ENCODE results near the gene ELOVL5. TPM values are rescaled to one million over a fixed set of nuclear protein-coding genes. Genes with fewer than 3 reads are reported as not detected.

Gene ELOVL5
- total RNA-seq, 2 experiments from 2014 or later = 113 to 117 TPM

- H3K36me3 Mint-ChIP-seq = peaks cover 43% of the 10 kb centered on the region
- DNase-seq (no peak), ATAC-seq (peak; percentile 49)
- peak overlapping the region; percentile 24 for H3K27ac Mint-ChIP-seq
- H3K4me3 Mint-ChIP-seq = no peak overlapping the region
- CTCF ChIA-PET = interaction anchor here (1.0 to 1.6 kb wide), 4 partner anchors 10 to 198 kb away, joined by 3 to 5 read pairs (median 3); no protein-coding TSS in a partner anchor
- H3K27me3 Mint-ChIP-seq = no peaks in the 10 kb centered on the region
- H3K9me3 Mint-ChIP-seq (ENCODE audit: low read depth) = no peaks in the 10 kb centered on the region
- peaks cover 40% of the 10 kb centered on the region for H3K4me1 Mint-ChIP-seq
Measured at GRCh38 chr6:53284901-53285300, 63.8 kb downstream of the ELOVL5 start.

- no peak overlapping the region for H3K27ac Mint-ChIP-seq
- H3K9me3 Mint-ChIP-seq (ENCODE audit: low read depth) = no peaks in the 10 kb centered on the region
- no peak for ATAC-seq
- H3K36me3 Mint-ChIP-seq = peaks cover 46% of the 10 kb centered on the region
- no peaks in the 10 kb centered on the region for H3K27me3 Mint-ChIP-seq
- no peak overlapping the region for H3K4me3 Mint-ChIP-seq
- CTCF ChIA-PET = interaction anchor here (0.6 kb wide), 1 partner anchor 129 kb away, joined by 3 read pairs; no protein-coding TSS in a partner anchor
- H3K4me1 Mint-ChIP-seq = peaks cover 40% of the 10 kb centered on the region
- DNase-seq = no peak
Measured at GRCh38 chr6:53282741-53283140, 66.0 kb downstream of the ELOVL5 start.

DNA sequence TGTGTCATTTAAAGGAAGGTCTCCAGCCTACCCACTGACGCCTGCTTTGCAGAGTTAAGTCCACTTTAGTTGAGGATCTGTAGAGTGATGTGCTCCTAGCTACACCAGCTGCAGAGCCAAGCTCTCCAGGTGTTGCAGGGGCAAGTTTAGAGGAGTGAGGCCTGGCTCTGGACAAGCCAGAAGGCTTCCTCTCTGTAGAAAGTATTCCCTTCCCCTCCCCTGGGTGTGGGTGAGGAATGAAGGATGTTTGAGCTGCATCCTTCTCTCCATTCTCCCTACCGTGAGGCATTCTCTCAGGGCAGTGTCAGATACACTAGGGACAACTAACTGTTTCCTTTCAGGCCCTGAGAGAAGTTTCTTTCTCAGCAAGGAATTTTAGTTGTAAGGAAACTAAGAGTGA lies 66.5 kb downstream of the ELOVL5 start:
- peaks cover 40% of the 10 kb centered on the region for H3K4me1 Mint-ChIP-seq
- ATAC-seq = no peak

DNA sequence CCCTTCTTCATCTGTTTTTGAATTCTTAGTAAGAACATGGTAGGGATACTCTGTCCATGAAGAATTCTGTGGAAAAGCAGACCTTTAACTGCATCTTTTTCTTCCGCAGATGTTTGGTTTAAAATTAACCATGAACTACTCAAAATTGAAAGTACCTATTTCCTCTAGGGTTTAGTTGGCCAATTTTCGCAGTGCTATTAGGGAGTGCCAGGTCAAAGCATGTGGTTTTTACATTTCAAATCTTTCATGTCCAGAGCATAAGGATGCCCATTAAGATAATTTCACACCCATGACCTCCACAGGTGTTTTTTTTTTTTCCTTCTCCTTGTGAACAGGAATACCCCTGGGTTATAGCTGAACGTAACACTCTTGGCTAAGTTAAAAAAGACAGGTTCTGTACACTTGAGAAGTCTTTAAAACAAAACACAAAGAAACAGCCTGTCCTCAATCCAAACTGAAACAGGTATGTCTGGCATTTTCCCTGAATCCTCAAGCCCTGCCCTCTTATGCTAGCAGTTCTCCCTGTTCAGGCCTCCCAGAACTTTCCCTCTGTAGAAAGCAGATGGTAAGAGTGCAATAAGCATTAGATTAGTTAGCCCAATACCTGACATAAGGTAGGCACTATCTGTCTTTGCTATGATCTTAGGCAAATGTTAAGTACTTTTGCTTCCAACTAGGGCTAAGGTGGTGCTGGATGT lies 67.1 kb downstream of the ELOVL5 start:
- Mint-ChIP-seq H3K9me3 (ENCODE audit: low read depth) (no peaks in the 10 kb centered on the region), H3K27ac (no peak overlapping the region), H3K36me3 (peaks cover 41% of the 10 kb centered on the region), H3K4me1 (peaks cover 37% of the 10 kb centered on the region), H3K27me3 (no peaks in the 10 kb centered on the region), H3K4me3 (no peak overlapping the region)
- DNase-seq = no peak
- ATAC-seq = no peak
- CTCF ChIA-PET = interaction anchor here (1.3 kb wide), 1 partner anchor 10 kb away, joined by 3 read pairs; no protein-coding TSS in a partner anchor

More for the DNA sequence above, 66.5 kb downstream of the ELOVL5 start:
- H3K4me3 Mint-ChIP-seq = no peak overlapping the region
- CTCF ChIA-PET = no interaction called here
- H3K36me3 Mint-ChIP-seq = peaks cover 44% of the 10 kb centered on the region
- H3K9me3 Mint-ChIP-seq (ENCODE audit: low read depth) = no peaks in the 10 kb centered on the region
- DNase-seq = no peak
- no peak overlapping the region for H3K27ac Mint-ChIP-seq
- H3K27me3 Mint-ChIP-seq = no peaks in the 10 kb centered on the region

DNA sequence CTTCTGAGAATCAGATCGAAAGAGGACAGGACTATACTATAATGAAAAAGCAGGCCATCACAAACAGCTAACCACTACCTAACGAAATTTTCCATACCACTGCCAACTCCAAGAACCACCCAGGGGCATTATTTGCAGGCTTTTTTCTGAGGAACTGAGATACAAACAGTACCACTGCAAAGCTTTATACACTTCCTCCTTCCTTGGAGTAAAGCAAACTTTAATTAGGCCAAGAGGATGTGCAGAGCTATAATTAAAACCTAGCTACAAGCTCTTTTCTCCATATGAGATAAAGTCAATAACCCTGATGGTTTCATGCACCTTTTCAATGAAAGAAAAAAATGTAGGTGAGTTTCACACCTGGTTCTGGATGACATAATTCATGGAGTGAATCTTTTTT lies 68.5 kb downstream of the ELOVL5 start:
- H3K9me3 Mint-ChIP-seq (ENCODE audit: low read depth) = no peaks in the 10 kb centered on the region
- H3K36me3 Mint-ChIP-seq = peaks cover 45% of the 10 kb centered on the region
- ATAC-seq (no peak), DNase-seq (no peak)
- no peaks in the 10 kb centered on the region for H3K27me3 Mint-ChIP-seq
- H3K4me3 Mint-ChIP-seq = no peak overlapping the region
- H3K27ac Mint-ChIP-seq = no peak overlapping the region
- CTCF ChIA-PET = interaction anchor here (0.8 to 1.2 kb wide), 4 partner anchors 21 to 159 kb away, joined by 3 to 4 read pairs (median 3); no protein-coding TSS in a partner anchor
- peaks cover 35% of the 10 kb centered on the region for H3K4me1 Mint-ChIP-seq

DNA sequence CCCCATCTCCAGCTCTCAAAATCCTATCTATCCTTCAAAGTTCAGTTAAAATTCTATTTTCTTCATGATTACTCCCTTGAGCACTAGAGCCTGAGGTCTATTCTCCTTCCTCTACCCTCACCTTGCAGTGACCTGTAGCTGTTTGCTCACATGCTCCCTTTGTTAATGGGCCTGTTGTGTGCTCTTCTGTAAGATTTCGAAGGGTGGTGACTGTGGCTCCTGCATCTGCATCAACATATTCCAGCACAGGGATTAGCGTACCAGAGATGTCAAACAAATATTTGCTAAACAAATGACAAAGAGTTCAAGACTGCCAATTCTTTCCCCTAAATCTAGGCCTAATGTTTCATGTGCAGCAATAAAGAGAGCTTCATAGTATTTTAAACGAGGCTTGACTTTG lies 69.5 kb downstream of the ELOVL5 start:
- Mint-ChIP-seq H3K4me3 (no peak overlapping the region), H3K36me3 (peaks cover 48% of the 10 kb centered on the region), H3K9me3 (ENCODE audit: low read depth) (no peaks in the 10 kb centered on the region), H3K27me3 (no peaks in the 10 kb centered on the region), H3K4me1 (peaks cover 29% of the 10 kb centered on the region), H3K27ac (no peak overlapping the region)
- DNase-seq (no peak), ATAC-seq (no peak)
- CTCF ChIA-PET = interaction anchor here (1.1 to 1.4 kb wide), 4 partner anchors 22 to 160 kb away, joined by 3 read pairs; no protein-coding TSS in a partner anchor

GRCh38 chr6:53273370-53273769 lies 75.4 kb downstream of the ELOVL5 start:
- no peak for DNase-seq
- peaks cover 58% of the 10 kb centered on the region for H3K36me3 Mint-ChIP-seq
- H3K27ac Mint-ChIP-seq = no peak overlapping the region

DNA sequence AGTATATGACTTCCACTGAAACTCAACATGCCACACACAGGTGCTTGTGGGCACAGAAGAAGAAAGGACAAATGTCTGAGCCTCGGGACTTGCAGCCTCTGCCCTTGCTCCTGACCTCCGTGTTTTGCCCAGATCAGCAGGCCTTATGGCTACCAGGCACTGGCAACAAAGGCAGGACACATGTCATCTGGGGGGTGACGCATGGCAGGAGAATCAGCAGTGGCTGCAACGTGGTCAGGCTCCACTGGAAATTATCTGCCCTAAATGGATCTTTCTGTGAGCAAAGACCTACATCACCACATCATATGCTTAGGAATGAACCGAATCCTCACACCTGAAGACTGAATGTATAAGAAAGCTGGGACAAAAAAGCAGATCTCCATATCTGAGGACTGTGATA lies 78.9 kb downstream of the ELOVL5 start:
- peaks cover 68% of the 10 kb centered on the region for H3K36me3 Mint-ChIP-seq
- no peak for ATAC-seq
- no peak overlapping the region for H3K4me3 Mint-ChIP-seq
- H3K4me1 Mint-ChIP-seq = peaks cover 12% of the 10 kb centered on the region
- H3K9me3 Mint-ChIP-seq (ENCODE audit: low read depth) = no peaks in the 10 kb centered on the region
- DNase-seq = no peak
- no peak overlapping the region for H3K27ac Mint-ChIP-seq
- no peaks in the 10 kb centered on the region for H3K27me3 Mint-ChIP-seq
- CTCF ChIA-PET = no interaction called here

More at GRCh38 chr6:53273370-53273769, 75.4 kb downstream of the ELOVL5 start:
- ATAC-seq = no peak
- peaks cover 14% of the 10 kb centered on the region for H3K4me1 Mint-ChIP-seq
- H3K27me3 Mint-ChIP-seq = no peaks in the 10 kb centered on the region
- no peak overlapping the region for H3K4me3 Mint-ChIP-seq
- H3K9me3 Mint-ChIP-seq (ENCODE audit: low read depth) = no peaks in the 10 kb centered on the region
- CTCF ChIA-PET = interaction anchor here (0.7 to 1.1 kb wide), 2 partner anchors 23 to 204 kb away, joined by 4 read pairs; no protein-coding TSS in a partner anchor

GRCh38 chr6:53268858-53269608 lies 79.7 kb downstream of the ELOVL5 start:
- Mint-ChIP-seq H3K4me3 (no peak overlapping the region), H3K27ac (no peak overlapping the region), H3K9me3 (ENCODE audit: low read depth) (no peaks in the 10 kb centered on the region), H3K36me3 (peaks cover 71% of the 10 kb centered on the region), H3K4me1 (peaks cover 12% of the 10 kb centered on the region), H3K27me3 (no peaks in the 10 kb centered on the region)
- no peak for DNase-seq
- CTCF ChIA-PET = no interaction called here
- ATAC-seq = no peak

DNA sequence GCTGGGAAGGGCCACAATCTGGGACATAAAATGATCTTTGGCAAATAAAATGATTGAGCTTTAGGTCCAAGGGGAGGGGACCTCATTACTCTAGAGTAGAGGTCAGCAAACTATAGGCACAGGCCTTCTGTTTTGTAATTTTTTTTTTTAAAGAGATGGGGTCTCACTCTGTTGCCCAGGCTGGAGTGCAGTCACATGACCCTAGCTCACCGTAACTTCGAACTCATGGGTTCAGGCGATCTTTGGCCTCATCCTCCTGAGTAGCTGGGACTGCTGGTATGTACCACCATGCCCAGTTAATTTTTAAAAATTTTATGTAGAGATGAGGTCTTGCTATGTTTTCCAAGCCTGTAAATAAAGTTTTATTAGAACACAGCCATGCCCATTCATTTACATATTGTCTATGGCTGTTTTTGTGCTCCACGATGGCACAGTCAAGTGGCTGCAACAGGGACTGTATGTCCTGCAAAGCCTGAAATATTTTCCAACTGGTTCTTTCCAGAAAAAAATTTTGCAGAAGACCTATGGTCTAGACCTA lies 82.1 kb downstream of the ELOVL5 start:
- CTCF ChIA-PET = no interaction called here
- Mint-ChIP-seq H3K27ac (no peak overlapping the region), H3K4me3 (no peak overlapping the region), H3K27me3 (no peaks in the 10 kb centered on the region), H3K36me3 (peaks cover 68% of the 10 kb centered on the region), H3K4me1 (peaks cover 12% of the 10 kb centered on the region), H3K9me3 (ENCODE audit: low read depth) (no peaks in the 10 kb centered on the region)
- DNase-seq (no peak), ATAC-seq (no peak)

DNA sequence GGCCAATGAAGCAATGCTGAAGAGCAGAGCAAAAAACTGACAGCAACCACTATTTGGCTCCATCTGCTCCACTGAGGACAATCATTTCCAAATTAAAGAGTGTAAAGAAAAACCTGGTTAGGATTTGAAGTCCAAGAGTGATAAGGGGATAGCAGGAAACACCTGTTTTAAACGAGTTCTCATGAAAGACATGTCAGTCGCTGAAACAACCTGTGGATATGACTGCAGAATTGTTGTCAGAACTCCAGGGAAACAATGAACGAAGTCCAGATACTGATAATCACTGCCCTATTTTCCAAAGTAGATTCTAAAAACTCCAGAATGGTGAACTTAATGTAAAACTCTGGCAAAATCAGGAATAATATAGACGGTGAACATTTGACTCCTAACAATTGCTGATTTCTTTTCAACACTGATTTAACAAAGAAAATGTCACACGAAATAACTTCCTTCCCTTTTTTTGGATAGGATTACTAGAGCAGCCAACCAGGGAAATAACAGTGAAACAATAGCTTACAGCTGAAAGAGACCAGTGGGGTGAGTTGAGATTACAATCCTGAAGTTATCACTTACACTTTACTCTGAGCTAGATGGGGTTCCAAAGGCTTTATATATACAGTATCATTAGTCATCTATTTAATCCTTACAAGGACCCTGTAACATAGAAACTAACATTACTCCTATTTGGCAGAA lies 83.7 kb downstream of the ELOVL5 start:
- Mint-ChIP-seq H3K4me1 (peaks cover 6% of the 10 kb centered on the region), H3K9me3 (ENCODE audit: low read depth) (no peaks in the 10 kb centered on the region), H3K4me3 (no peak overlapping the region), H3K36me3 (peaks cover 68% of the 10 kb centered on the region), H3K27me3 (no peaks in the 10 kb centered on the region), H3K27ac (no peak overlapping the region)
- no peak for ATAC-seq
- CTCF ChIA-PET = no interaction called here
- DNase-seq = no peak

DNA sequence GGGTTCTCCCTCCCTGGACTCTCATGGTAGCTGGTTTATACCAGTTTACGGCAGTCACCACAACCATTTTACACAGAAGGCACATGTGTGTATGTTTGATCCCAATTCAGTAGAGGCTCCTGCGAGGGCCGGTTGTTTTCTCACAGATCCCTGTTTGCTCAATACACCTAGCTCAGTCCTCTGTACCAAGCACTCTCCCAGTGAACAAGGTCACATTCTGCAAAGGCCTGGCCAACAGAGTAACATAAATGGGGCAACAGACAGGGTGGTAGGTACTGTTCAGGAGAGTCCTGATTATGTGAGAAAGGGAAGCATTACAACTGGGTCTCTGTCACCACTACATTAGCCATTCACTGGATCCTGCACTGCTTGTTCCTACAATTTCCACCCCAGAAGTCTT lies 84.4 kb downstream of the ELOVL5 start:
- no peaks in the 10 kb centered on the region for H3K27me3 Mint-ChIP-seq
- H3K9me3 Mint-ChIP-seq (ENCODE audit: low read depth) = no peaks in the 10 kb centered on the region
- H3K36me3 Mint-ChIP-seq = peaks cover 68% of the 10 kb centered on the region
- peaks cover under 1% of the 10 kb centered on the region for H3K4me1 Mint-ChIP-seq
- no peak for ATAC-seq
- CTCF ChIA-PET = no interaction called here
- no peak overlapping the region for H3K4me3 Mint-ChIP-seq
- no peak for DNase-seq
- H3K27ac Mint-ChIP-seq = no peak overlapping the region

DNA sequence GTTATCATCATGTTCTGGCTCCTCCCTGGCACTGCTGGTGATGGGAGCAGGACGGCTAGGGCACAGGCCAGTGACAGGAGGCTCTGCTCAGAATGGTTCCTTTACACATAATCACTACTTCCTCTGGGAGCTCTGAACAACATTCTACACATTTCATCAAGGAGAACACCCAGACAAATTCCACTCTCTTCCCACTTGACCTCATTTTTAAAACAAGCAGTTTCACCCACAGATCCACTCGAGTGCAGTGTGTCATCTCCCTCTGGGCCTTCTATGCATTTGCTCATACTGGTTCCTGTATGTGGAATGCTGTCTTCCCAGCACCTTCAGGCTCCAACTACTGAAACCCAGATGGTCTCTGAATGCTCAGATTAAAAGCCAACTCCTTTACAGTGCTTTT lies 84.8 kb downstream of the ELOVL5 start:
- Mint-ChIP-seq H3K27ac (no peak overlapping the region), H3K4me3 (no peak overlapping the region)

More for the DNA sequence above, 84.8 kb downstream of the ELOVL5 start:
- CTCF ChIA-PET = no interaction called here
- Mint-ChIP-seq H3K36me3 (peaks cover 69% of the 10 kb centered on the region), H3K9me3 (ENCODE audit: low read depth) (no peaks in the 10 kb centered on the region), H3K4me1 (no peaks in the 10 kb centered on the region), H3K27me3 (no peaks in the 10 kb centered on the region)
- DNase-seq (no peak), ATAC-seq (no peak)

Data from activated CD8-positive, alpha-beta memory T cell treated with anti-CD3 and anti-CD28 coated beads, Interleukin-2, amount 10 ng/mL, durations not matched to agents 7 days and 5 days (primary cell).